ENCODE data around the gene FAM217B.

Gene FAM217B

DNA sequence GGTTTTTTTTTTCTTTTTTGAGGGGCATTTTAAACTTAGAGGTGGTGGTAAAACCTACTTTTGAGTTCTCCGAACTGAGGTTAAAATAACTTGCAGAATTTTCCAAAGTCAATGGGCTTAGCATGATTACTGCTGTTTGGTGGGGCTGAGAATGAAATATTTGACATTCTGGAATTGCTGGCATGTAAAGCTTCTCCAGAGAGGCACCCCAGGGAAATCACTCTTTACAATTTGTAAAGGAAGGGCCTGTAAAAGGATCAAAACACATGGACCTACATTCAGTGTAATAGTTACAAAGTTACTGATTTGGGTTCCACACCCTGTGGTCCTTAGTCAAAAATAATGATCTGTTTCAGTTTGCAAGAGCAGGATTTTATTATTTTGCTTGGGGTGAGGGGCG lies 5.5 kb downstream of the FAM217B start:
- Histone ChIP-seq H3K4me3 (replicated peaks; ENCODE audit: low read depth, low read length) (no peak overlapping the region), H3K27me3 (replicated peaks; ENCODE audit: control insufficient read depth, insufficient read depth, low read length) (no peaks in the 10 kb centered on the region), H3K36me3 (ENCODE audit: control insufficient read depth, insufficient read depth, low read length) (peaks cover 3% of the 10 kb centered on the region)
- TF ChIP-seq, protein P1, sequence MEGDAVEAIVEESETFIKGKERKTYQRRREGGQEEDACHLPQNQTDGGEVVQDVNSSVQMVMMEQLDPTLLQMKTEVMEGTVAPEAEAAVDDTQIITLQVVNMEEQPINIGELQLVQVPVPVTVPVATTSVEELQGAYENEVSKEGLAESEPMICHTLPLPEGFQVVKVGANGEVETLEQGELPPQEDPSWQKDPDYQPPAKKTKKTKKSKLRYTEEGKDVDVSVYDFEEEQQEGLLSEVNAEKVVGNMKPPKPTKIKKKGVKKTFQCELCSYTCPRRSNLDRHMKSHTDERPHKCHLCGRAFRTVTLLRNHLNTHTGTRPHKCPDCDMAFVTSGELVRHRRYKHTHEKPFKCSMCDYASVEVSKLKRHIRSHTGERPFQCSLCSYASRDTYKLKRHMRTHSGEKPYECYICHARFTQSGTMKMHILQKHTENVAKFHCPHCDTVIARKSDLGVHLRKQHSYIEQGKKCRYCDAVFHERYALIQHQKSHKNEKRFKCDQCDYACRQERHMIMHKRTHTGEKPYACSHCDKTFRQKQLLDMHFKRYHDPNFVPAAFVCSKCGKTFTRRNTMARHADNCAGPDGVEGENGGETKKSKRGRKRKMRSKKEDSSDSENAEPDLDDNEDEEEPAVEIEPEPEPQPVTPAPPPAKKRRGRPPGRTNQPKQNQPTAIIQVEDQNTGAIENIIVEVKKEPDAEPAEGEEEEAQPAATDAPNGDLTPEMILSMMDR (IDR thresholded peaks at IDR 0.05; ENCODE audit: insufficient read depth, low read length, poor library complexity, severe bottlenecking) = no peak
- no peak for DNase-seq (ENCODE audit: extremely low read depth, insufficient read length)

DNA sequence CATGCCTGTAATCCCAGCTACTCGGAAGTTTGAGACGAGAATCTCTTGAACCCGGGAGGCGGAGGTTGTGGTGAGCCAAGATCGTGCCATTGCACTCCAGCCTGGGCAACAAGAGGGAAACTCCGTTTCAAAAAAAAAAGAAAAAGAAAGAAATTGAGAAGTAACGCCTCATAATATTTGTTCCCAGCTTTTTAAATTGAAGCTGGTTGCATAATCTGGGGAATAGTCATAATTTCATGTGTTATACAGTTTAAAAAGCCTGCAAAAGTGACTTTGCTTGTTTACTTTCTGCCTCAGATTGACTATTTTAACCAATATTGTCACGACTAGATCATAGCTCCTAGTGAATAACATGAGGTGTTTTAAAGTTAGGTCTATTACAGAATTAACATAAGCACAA lies 7.2 kb downstream of the FAM217B start:
- H3K4me3 ChIP-seq (replicated peaks; ENCODE audit: low read depth, low read length) = no peak overlapping the region
- no peak for DNase-seq (ENCODE audit: extremely low read depth, insufficient read length)
- H3K36me3 ChIP-seq (ENCODE audit: control insufficient read depth, insufficient read depth, low read length) = peaks cover 3% of the 10 kb centered on the region
- H3K27me3 ChIP-seq (replicated peaks; ENCODE audit: control insufficient read depth, insufficient read depth, low read length) = no peaks in the 10 kb centered on the region
- TF ChIP-seq, protein P1 (IDR thresholded peaks at IDR 0.05; ENCODE audit: insufficient read depth, low read length, poor library complexity, severe bottlenecking) = no peak

DNA sequence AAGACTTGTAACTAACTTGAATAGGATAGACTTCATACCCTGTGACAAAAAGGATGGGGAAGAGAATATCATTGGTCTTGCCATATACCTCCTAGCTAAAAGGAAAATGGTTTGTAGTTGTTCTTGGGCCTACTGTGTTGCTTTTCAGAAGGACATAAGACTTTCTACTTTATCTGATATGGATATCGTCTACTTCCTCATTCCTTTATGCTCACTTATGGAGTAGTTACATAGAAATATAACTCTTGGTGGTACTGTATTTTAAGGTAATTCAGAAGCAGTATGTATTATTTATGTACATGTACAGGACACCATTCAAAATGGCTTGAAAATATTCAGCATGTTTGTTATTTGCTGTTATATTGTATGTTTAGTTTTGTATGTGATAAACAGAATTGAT lies 8.0 kb downstream of the FAM217B start:
- H3K36me3 ChIP-seq (ENCODE audit: control insufficient read depth, insufficient read depth, low read length) = peaks cover 3% of the 10 kb centered on the region
- TF ChIP-seq, protein P1 (IDR thresholded peaks at IDR 0.05; ENCODE audit: insufficient read depth, low read length, poor library complexity, severe bottlenecking) = no peak
- H3K4me3 ChIP-seq (replicated peaks; ENCODE audit: low read depth, low read length) = no peak overlapping the region
- DNase-seq (ENCODE audit: extremely low read depth, insufficient read length) = no peak
- H3K27me3 ChIP-seq (replicated peaks; ENCODE audit: control insufficient read depth, insufficient read depth, low read length) = no peaks in the 10 kb centered on the region

DNA sequence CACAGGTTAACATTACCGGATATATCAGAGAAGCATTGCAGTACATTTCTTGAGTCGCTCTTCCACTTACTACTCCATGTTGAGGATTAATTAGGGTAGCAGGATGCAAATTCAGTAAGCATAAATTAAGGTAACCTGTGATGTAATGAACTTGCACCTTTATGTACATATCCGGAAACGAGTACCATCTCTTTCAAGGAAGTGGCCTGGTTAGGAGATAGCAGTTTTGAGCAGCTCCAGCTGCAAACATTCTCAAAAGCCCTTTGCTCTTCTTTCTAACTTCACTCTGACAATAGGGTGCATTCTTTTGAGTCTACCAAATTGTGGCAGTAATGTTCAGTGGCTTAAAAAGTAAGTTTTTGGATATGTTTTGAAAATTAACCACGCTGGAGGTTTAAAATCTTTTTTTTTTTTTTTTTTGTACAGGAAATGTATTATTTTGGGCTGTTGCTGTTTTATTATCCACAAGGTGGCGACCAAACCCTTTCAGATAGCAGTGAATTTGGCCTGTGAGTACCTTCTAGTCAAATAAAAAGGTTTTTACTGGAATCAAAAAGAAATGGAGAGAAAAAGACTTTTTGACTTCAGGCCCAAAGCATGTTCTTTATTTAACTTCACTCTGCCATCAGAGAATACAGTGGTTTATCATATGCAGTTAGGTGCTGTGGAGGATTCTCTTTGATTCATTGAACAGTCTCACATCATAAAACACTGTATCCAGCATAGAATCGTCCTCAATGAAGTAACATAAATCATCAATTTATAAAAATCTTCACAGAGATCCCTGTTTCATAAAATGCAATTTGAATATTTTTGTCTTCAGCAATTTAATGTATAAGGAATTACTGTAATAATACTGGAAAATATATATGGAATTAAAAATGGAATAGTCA lies 8.9 kb downstream of the FAM217B start:
- H3K4me3 ChIP-seq (replicated peaks; ENCODE audit: low read depth, low read length) = no peak overlapping the region
- DNase-seq (ENCODE audit: extremely low read depth, insufficient read length) = no peak
- TF ChIP-seq, protein P1 (IDR thresholded peaks at IDR 0.05; ENCODE audit: insufficient read depth, low read length, poor library complexity, severe bottlenecking) = peak; percentile 58

DNA sequence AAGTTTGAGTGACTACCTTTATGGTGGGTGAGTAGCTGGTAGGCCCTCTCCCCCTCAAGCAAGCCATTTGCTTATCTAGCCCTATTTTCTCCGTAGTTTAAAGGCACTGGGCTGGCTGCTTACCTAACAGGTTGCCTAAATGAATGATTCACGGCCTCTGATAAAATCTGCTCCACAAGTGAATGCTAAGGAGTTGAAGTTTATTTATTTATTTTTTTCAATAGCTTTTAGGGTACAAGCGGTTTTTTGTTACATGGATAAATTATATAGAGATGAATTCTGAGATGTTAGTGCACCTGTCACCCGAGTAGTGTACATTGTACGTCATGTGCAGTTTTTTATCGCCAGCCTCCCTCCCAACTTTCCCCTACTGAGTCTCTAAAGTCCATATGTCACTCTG lies 9.7 kb downstream of the FAM217B start:
- TF ChIP-seq, protein P1 (IDR thresholded peaks at IDR 0.05; ENCODE audit: insufficient read depth, low read length, poor library complexity, severe bottlenecking) = no peak
- no peak for DNase-seq (ENCODE audit: extremely low read depth, insufficient read length)

More for the DNA sequence above, 8.9 kb downstream of the FAM217B start:
- Histone ChIP-seq H3K27me3 (replicated peaks; ENCODE audit: control insufficient read depth, insufficient read depth, low read length) (no peaks in the 10 kb centered on the region), H3K36me3 (ENCODE audit: control insufficient read depth, insufficient read depth, low read length) (peaks cover 3% of the 10 kb centered on the region)

More for the DNA sequence above, 9.7 kb downstream of the FAM217B start:
- Histone ChIP-seq H3K27me3 (replicated peaks; ENCODE audit: control insufficient read depth, insufficient read depth, low read length) (no peaks in the 10 kb centered on the region), H3K36me3 (ENCODE audit: control insufficient read depth, insufficient read depth, low read length) (no peaks in the 10 kb centered on the region), H3K4me3 (replicated peaks; ENCODE audit: low read depth, low read length) (no peak overlapping the region)
